Body of pancreas (tissue), 4 donors: ENCODE measurements around the gene CMTM7.

Source experiments
- CTCF ChIP-seq, 7 experiments: fragments of 450-650 bp in 4 of 7; fragments of 200-600 bp in 3 of 7; sonication (generic) in 3 of 7; IDR thresholded peaks; one replicate each; pipeline ENCODE4 v1.5.1; 2016 to 2019; ENCODE audit warnings: antibody characterized with exemption in 7 of 7
- POLR2A ChIP-seq, 3 donors: fragments of 450-650 bp; IDR thresholded peaks; one replicate each; pipeline ENCODE4 v1.6.1; 2016; ENCODE audit warnings: antibody characterized with exemption in 3 of 3, mild to moderate bottlenecking in 2 of 3

- no peak for TF ChIP-seq CTCF (IDR thresholded peaks at IDR 0.05)
- TF ChIP-seq POLR2A (IDR thresholded peaks at IDR 0.05) = no peak
Measured at GRCh38 chr3:32376115-32376514, 15.5 kb upstream of the CMTM7 start.
